Right lobe of liver (tissue), 4 donors: ENCODE results near the gene CNEP1R1.

ENCODE experiments used
- CTCF ChIP-seq, 4 donors: fragments of 200-600 bp in 3 of 4; fragments of 450-650 bp in 1 of 4; IDR thresholded peaks; one replicate each; pipeline versions ENCODE4 v1.5.1 to v1.8.0; 2016 to 2022; ENCODE audit warnings: antibody characterized with exemption in 4 of 4, mild to moderate bottlenecking in 2 of 4
- POLR2A ChIP-seq: fragments of 450-650 bp; IDR thresholded peaks from one replicate; pipeline ENCODE4 v1.6.1; 2017; ENCODE audit warnings: antibody characterized with exemption, mild to moderate bottlenecking
- donor health status: DM: no; HTN: no; CAD: no.
- donor health status: DM: no; HTN: no; CAD: no.
- donor health status: DM: no; HTN: yes; CAD: no.

GRCh38 chr16:50083996-50084395 lies 59.0 kb downstream of the CNEP1R1 start:
- no peak for TF ChIP-seq POLR2A
- TF ChIP-seq CTCF (IDR thresholded peaks at IDR 0.05), result no peak
